SK-N-SH (cell line): ENCODE measurements around the gene FHOD3. TPM values are rescaled to one million over a fixed set of nuclear protein-coding genes. Genes with fewer than 3 reads are reported as not detected.
A peak's percentile ranks its signal among the peaks of the same experiment; 100 is the strongest.

Source experiments
- CTCF ChIA-PET: fragments of 300-600, 350-600 bp; formaldehyde crosslinking; extraction: SDS; loops from one replicate; lab custom pipeline; 2021; lab: Yijun Ruan, JAX
- POLR2A ChIA-PET: fragments of 350-600 bp; sonication (Branson Sonifier 250); formaldehyde crosslinking; extraction: SDS; loops from one replicate; lab custom pipeline; 2020; ENCODE audit warnings: antibody characterized with exemption, inconsistent platforms; lab: Yijun Ruan, JAX
- DNase-seq: peaks from one replicate; pipeline ENCODE4 v3.0.0; 2012
- H2AFZ ChIP-seq: fragments of 200-600 bp; sonication (generic); 2 replicates; pipeline ENCODE4 v1.8.1; 2016; ENCODE audit warnings: antibody characterized with exemption, mild to moderate bottlenecking, low read depth
- H3F3A ChIP-seq: fragments of 200-600 bp; sonication (generic); replicated peaks from 2 replicates; pipeline ENCODE3; 2016; ENCODE audit warnings: antibody characterized with exemption, mild to moderate bottlenecking; ENCODE audit not compliant: insufficient read depth
- H3K27ac ChIP-seq, 2 experiments: fragments of 200-500 bp in 1 of 2; fragments of 200-600 bp in 1 of 2; sonication (Bioruptor generic) in 1 of 2; sonication (generic), shearing (Covaris generic) in 1 of 2; 2 replicates each; pipeline versions ENCODE4 v1.5.1 to v1.6.1; 2014 to 2016; ENCODE audit warnings: low read depth in 2 of 2, inconsistent platforms in 1 of 2, low read length in 1 of 2, mild to moderate bottlenecking in 1 of 2, mixed read lengths in 1 of 2
- H3K27me3 ChIP-seq: fragments of 200-600 bp; sonication (generic), shearing (Covaris generic); 2 replicates; pipeline ENCODE4 v1.6.1; 2016; ENCODE audit warnings: mixed run types; ENCODE audit not compliant: insufficient read depth
- H3K36me3 ChIP-seq, 2 experiments: fragments of 200-500 bp in 1 of 2; fragments of 200-600 bp in 1 of 2; sonication (Bioruptor generic) in 1 of 2; sonication (generic) in 1 of 2; replicated peaks in 1 of 2; 2 replicates each; pipeline versions ENCODE3 to v1.5.1; 2014 to 2016; ENCODE audit warnings: low read length in 1 of 2, mild to moderate bottlenecking in 1 of 2; ENCODE audit not compliant: insufficient read depth in 2 of 2, control insufficient read depth in 1 of 2
- H3K4me1 ChIP-seq, 2 experiments: fragments of 200-500 bp in 1 of 2; fragments of 200-600 bp in 1 of 2; sonication (Bioruptor generic) in 1 of 2; sonication (generic), shearing (Covaris generic) in 1 of 2; 2 replicates each; pipeline versions ENCODE4 v1.5.1 to v1.6.1; 2014 to 2016; ENCODE audit warnings: low read depth in 1 of 2, low read length in 1 of 2, mixed run types in 1 of 2; ENCODE audit not compliant: insufficient read depth in 2 of 2, control insufficient read depth in 1 of 2
- H3K4me2 ChIP-seq: fragments of 200-600 bp; sonication (generic), shearing (Covaris generic); 2 replicates; pipeline ENCODE4 v1.6.1; 2017; ENCODE audit warnings: mixed run types
- H3K4me3 ChIP-seq, 2 experiments: fragments of 200-500 bp in 1 of 2; fragments of 200-600 bp in 1 of 2; sonication (Bioruptor generic) in 1 of 2; sonication (generic), shearing (Covaris generic) in 1 of 2; 2 replicates each; pipeline versions ENCODE4 v1.5.1 to v1.8.1; 2014 to 2016; ENCODE audit warnings: low read depth in 2 of 2, inconsistent platforms in 1 of 2, low read length in 1 of 2, mild to moderate bottlenecking in 1 of 2, mixed read lengths in 1 of 2, moderate library complexity in 1 of 2
- H3K79me2 ChIP-seq: fragments of 200-600 bp; sonication (generic); 2 replicates; pipeline ENCODE4 v1.8.1; 2017; ENCODE audit warnings: mild to moderate bottlenecking; ENCODE audit not compliant: insufficient read depth
- H3K9ac ChIP-seq: fragments of 200-600 bp; sonication (generic); 2 replicates; pipeline ENCODE4 v1.6.1; 2017; ENCODE audit warnings: mixed run types
- H3K9me2 ChIP-seq: fragments of 200-600 bp; sonication (generic); 2 replicates; pipeline ENCODE4 v1.6.1; 2017; ENCODE audit warnings: mixed run types
- H3K9me3 ChIP-seq: fragments of 200-600 bp; sonication (generic); 2 replicates; pipeline ENCODE4 v1.6.1; 2017; ENCODE audit warnings: mixed run types, mild to moderate bottlenecking, moderate library complexity
- H4K20me1 ChIP-seq: fragments of 200-600 bp; sonication (generic); 2 replicates; pipeline ENCODE4 v1.6.1; 2017; ENCODE audit warnings: mild to moderate bottlenecking, mixed run types; ENCODE audit not compliant: insufficient read depth
- CHD2 ChIP-seq: fragments of 150-350 bp; IDR thresholded peaks from 2 replicates; pipeline ENCODE4 v1.6.1; 2018; ENCODE audit warnings: low read length; ENCODE audit not compliant: partially characterized antibody
- EP300 ChIP-seq, 2 experiments: IDR thresholded peaks; 2 replicates each; pipeline versions ENCODE4 v1.4.0 to v1.6.1; 2012; ENCODE audit warnings: borderline replicate concordance in 1 of 2, low read depth in 1 of 2, low read length in 1 of 2
- EZH2phosphoT487 ChIP-seq: fragments of 200-600 bp; sonication (generic); IDR thresholded peaks from 2 replicates; pipeline ENCODE4 v1.6.1; 2017; ENCODE audit warnings: low read depth, mixed run types, mild to moderate bottlenecking, antibody characterized with exemption, moderate library complexity, borderline replicate concordance
- FOSL2 ChIP-seq: IDR thresholded peaks from 2 replicates; pipeline ENCODE4 v1.4.0; 2012; ENCODE audit warnings: low read depth, mild to moderate bottlenecking, moderate library complexity, borderline replicate concordance
- GABPA ChIP-seq: IDR thresholded peaks from 2 replicates; pipeline ENCODE4 v1.4.0; 2012; ENCODE audit warnings: low read depth, mild to moderate bottlenecking
- GATA2 ChIP-seq: sonication (generic); formaldehyde crosslinking; IDR thresholded peaks from 2 replicates; pipeline ENCODE4 v1.5.0; 2020; ENCODE audit warnings: mild to moderate bottlenecking, missing genetic modification reagents
- MEF2A ChIP-seq: IDR thresholded peaks from 2 replicates; pipeline ENCODE4 v1.4.0; 2012; ENCODE audit warnings: low read depth, borderline replicate concordance
- NFIC ChIP-seq: IDR thresholded peaks from 2 replicates; pipeline ENCODE4 v1.4.0; 2012; ENCODE audit warnings: borderline replicate concordance
- NRF1 ChIP-seq: IDR thresholded peaks from 2 replicates; pipeline ENCODE4 v1.6.1; 2012; ENCODE audit warnings: low read depth, mild to moderate bottlenecking, low read length
- POLR2AphosphoS5 ChIP-seq: IDR thresholded peaks from 2 replicates; pipeline ENCODE4 v1.6.1; 2012; ENCODE audit warnings: low read depth, low read length
- RAD21 ChIP-seq: IDR thresholded peaks from 2 replicates; pipeline ENCODE4 v1.6.1; 2012; ENCODE audit warnings: mild to moderate bottlenecking, low read length
- WGBS: methylation state at CpG from one replicate; pipeline ENCODE4 v1.1.6; 2017; ENCODE audit warnings: low lambda C conversion rate; 5-methylcytosine and 5-hydroxymethylcytosine counted together
- polyA plus RNA-seq, 3 experiments: library from polyadenylated mRNA; depleted of rRNA; stranded (reverse); fragments of >200 nt; gene quantifications; 2 replicates each; pipeline ENCODE4 v1.2.3, GENCODE V29; 2012
- TF ChIP-seq, protein P1 (sequence below): fragments of 150-350 bp; IDR thresholded peaks from 2 replicates; pipeline ENCODE4 v1.6.1; 2017; ENCODE audit warnings: antibody characterized with exemption, low read length, low read depth, borderline replicate concordance
- TF ChIP-seq, protein P2 (sequence below): fragments of 150-350 bp; IDR thresholded peaks from 2 replicates; pipeline ENCODE4 v1.6.1; 2016; ENCODE audit warnings: mild to moderate bottlenecking, low read depth, low read length

FHOD3 gene
- polyA plus RNA-seq, 1 of the 3 experiments (the other 2 are of a cell fraction), result 10.9 TPM

DNA sequence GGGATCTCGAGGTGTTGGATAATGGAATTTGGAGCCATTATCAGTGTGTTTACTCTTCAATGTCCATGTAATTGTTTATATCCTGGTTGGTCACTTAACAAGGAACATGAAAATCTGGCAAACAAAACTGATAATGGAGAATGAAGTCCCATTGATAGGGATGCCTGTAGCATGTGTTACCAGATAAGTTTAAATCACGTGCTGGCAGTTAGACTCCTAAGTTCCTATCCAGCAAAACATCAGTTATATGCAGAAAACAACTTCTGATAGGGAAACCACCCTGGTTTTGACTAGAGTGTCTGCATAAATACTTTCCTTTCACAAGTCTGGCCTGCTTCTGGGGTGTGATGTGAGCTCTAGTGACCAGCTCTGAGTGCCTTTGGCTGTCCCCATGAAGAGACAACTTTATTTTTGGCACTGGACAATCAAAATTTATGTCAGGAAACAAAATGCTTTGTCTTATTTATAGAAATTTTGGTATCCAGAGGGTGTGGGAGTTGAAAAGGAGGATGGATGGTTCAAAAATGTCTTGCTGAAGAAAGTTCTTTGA is 82.0 kb downstream of the FHOD3 start:
- 58% methylated on average over 2 of the region's 2 CpGs for WGBS
- ChIA-PET POLR2A (interaction anchor here (2.5 kb wide), 1 partner anchor 11 kb away, joined by 8 read pairs; no protein-coding TSS in a partner anchor), CTCF (interaction anchor here (0.5 to 1.6 kb wide), 3 partner anchors 41 to 193 kb away, joined by 3 to 7 read pairs (median 3); no protein-coding TSS in a partner anchor)

DNA sequence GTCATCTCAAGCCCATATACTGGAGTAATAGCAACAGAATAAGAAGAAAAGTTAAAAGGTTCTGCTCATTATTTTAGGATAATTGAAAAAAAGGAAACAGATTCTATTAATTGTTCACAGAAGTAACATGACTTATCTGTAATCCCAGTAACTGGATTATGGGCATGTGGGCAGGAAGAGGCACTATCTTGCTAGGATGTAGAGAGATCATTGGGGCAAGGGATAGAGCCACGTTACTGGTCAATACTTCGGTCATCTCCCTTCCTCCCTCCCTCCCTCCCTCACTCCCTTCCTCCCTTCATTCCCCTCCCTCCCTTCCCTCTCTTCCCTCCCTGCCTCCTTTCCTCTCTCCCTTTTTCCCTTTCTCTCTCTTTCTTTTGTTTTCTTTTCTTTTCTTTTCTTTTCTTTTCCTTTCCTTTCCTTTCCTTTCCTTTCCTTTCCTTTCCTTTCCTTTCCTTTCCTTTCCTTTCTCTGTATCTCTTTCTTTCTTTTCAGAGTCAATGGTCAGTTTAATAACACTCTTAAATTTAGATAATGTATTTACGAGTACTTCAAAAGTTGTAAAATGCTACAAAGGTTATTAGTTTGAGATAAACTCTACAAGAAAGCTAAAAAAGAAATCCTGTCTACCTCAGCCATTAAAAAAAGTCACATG is 82.8 kb downstream of the FHOD3 start:
- Histone ChIP-seq H3K27me3 (no peaks in the 10 kb centered on the region), H3K36me3 (peaks cover 0 to 1% of the 10 kb centered on the region in 2 experiments), H3K9me2 (no peaks in the 10 kb centered on the region), H3K9ac (no peak overlapping the region), H4K20me1 (no peaks in the 10 kb centered on the region), H3K79me2 (no peaks in the 10 kb centered on the region), H3F3A (no peaks in the 10 kb centered on the region), H2AFZ (no peak overlapping the region), H3K4me2 (no peak overlapping the region), H3K4me3 (no peak overlapping the region), H3K27ac (peak overlapping the region in 1 of 2 experiments; percentile 97; a peak in 2 of 4 replicates), H3K4me1 (peaks cover 0 to 74% of the 10 kb centered on the region in 2 experiments; a peak in 2 of 4 replicates), H3K9me3 (no peaks in the 10 kb centered on the region)
- DNase-seq, result peak; percentile 42
- TF ChIP-seq POLR2AphosphoS5, result no peak
- TF ChIP-seq, protein P1, sequence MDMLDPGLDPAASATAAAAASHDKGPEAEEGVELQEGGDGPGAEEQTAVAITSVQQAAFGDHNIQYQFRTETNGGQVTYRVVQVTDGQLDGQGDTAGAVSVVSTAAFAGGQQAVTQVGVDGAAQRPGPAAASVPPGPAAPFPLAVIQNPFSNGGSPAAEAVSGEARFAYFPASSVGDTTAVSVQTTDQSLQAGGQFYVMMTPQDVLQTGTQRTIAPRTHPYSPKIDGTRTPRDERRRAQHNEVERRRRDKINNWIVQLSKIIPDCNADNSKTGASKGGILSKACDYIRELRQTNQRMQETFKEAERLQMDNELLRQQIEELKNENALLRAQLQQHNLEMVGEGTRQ, result no peak
- peak in 1 of 2 experiments; percentile 57; a peak in 1 of 4 replicates for TF ChIP-seq EP300 (IDR thresholded peaks at IDR 0.05; ENCODE audit: borderline replicate concordance in 1 of 2, low read depth in 1 of 2, low read length in 1 of 2)
- no peak for TF ChIP-seq MEF2A
- POLR2A ChIA-PET, result no interaction called here
- CTCF ChIA-PET, result no interaction called here
- WGBS, result 52% methylated on average over 3 of the region's 3 CpGs

More for the DNA sequence above, 82.0 kb downstream of the FHOD3 start:
- no peak overlapping the region for H3K4me2 ChIP-seq
- peaks cover 0 to 76% of the 10 kb centered on the region in 2 experiments; a peak in 2 of 4 replicates for H3K4me1 ChIP-seq
- H3K9me3 ChIP-seq, result no peaks in the 10 kb centered on the region
- H3K4me3 ChIP-seq, result no peak overlapping the region
- no peak overlapping the region for H2AFZ ChIP-seq
- no peaks in the 10 kb centered on the region for H3K79me2 ChIP-seq
- peak overlapping the region in 1 of 2 experiments; percentile 97; a peak in 2 of 4 replicates for H3K27ac ChIP-seq
- H3K36me3 ChIP-seq, result peaks cover 0 to 2% of the 10 kb centered on the region in 2 experiments
- no peaks in the 10 kb centered on the region for H3F3A ChIP-seq
- no peaks in the 10 kb centered on the region for H4K20me1 ChIP-seq
- H3K9me2 ChIP-seq, result no peaks in the 10 kb centered on the region
- H3K9ac ChIP-seq, result no peak overlapping the region
- no peak for DNase-seq
- no peaks in the 10 kb centered on the region for H3K27me3 ChIP-seq
- no peak for TF ChIP-seq NFIC
- no peak for TF ChIP-seq FOSL2
- TF ChIP-seq GABPA, result no peak

DNA sequence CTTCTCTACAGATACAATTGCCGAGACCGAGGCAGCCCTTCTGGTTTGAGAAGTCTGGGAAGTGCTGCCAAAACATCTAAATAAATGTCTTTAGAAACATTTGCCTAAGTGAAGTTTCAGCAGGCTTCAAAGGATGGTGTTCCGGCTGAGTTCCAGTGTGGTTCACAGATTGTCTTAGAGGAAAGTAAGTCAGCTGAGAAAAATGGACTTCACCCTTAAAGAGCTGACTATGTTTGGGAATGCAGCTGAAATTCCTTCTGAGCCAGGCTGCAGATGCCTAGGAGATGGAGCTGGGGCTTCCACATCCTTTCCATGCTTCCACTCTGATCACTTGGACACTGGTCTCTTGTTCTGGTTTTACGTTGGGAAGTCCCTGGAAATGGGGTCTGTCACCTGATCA is 83.6 kb downstream of the FHOD3 start:
- Histone ChIP-seq H3K4me1 (peaks cover 0 to 71% of the 10 kb centered on the region in 2 experiments; a peak in 2 of 4 replicates), H3K9ac (no peak overlapping the region)
- POLR2A ChIA-PET, result interaction anchor here (0.7 to 1.9 kb wide), 2 partner anchors 83 to 1364 kb away, joined by 3 to 5 read pairs; partner anchors contain the start of gene FHOD3
- TF ChIP-seq, protein P2, sequence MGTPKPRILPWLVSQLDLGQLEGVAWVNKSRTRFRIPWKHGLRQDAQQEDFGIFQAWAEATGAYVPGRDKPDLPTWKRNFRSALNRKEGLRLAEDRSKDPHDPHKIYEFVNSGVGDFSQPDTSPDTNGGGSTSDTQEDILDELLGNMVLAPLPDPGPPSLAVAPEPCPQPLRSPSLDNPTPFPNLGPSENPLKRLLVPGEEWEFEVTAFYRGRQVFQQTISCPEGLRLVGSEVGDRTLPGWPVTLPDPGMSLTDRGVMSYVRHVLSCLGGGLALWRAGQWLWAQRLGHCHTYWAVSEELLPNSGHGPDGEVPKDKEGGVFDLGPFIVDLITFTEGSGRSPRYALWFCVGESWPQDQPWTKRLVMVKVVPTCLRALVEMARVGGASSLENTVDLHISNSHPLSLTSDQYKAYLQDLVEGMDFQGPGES, result no peak
- no peak for TF ChIP-seq CHD2
- no peak for TF ChIP-seq EZH2phosphoT487
- no peak for TF ChIP-seq GATA2
- TF ChIP-seq RAD21, result no peak
- TF ChIP-seq NRF1, result no peak
- TF ChIP-seq, all 33 proteins: peak for 0
- no peaks in the 10 kb centered on the region for H3K9me3 ChIP-seq
- no peaks in the 10 kb centered on the region for H3K79me2 ChIP-seq
- H3K4me2 ChIP-seq, result no peak overlapping the region
- DNase-seq, result no peak
- H2AFZ ChIP-seq, result no peak overlapping the region
- no peaks in the 10 kb centered on the region for H3K36me3 ChIP-seq
- H3K9me2 ChIP-seq, result no peaks in the 10 kb centered on the region
- H3K4me3 ChIP-seq, result no peak overlapping the region
- WGBS, result 79% methylated on average over 4 of the region's 4 CpGs
- no peaks in the 10 kb centered on the region for H4K20me1 ChIP-seq
- H3F3A ChIP-seq, result no peaks in the 10 kb centered on the region
- CTCF ChIA-PET, result no interaction called here
- no peaks in the 10 kb centered on the region for H3K27me3 ChIP-seq
- peak overlapping the region in 1 of 2 experiments; percentile 97; a peak in 2 of 4 replicates for H3K27ac ChIP-seq
